CD4-positive, alpha-beta memory T cell (primary cell): ENCODE data around the gene CADPS. TPM values are rescaled to one million over a fixed set of nuclear protein-coding genes. Genes with fewer than 3 reads are reported as not detected.

Experiments used
- CTCF ChIA-PET: fragments of 350-600 bp; sonication (Branson Sonifier 250); formaldehyde crosslinking; loops from one replicate; lab custom pipeline; 2021; ENCODE audit warnings: inconsistent platforms; ENCODE audit not compliant: partially characterized antibody; lab: Charles Lee
- POLR2A ChIA-PET: fragments of 350-600 bp; sonication (Branson Sonifier 250); formaldehyde crosslinking; loops from one replicate; lab custom pipeline; 2021; ENCODE audit not compliant: partially characterized antibody; lab: Charles Lee
- DNase-seq, 5 donors: peaks; one replicate each; pipeline versions ENCODE4 v3.0.0 to v3.0.0-alpha.2; 2020 to 2022; ENCODE audit warnings: mixed read lengths in 1 of 5
- H3K27ac ChIP-seq: one replicate; pipeline ENCODE4 v1.7.0; 2013; ENCODE audit warnings: low read depth, low read length
- H3K27me3 ChIP-seq: 2 replicates; pipeline ENCODE4 v1.7.0; 2013; ENCODE audit warnings: mild to moderate bottlenecking, low read length, moderate library complexity; ENCODE audit not compliant: insufficient read depth
- H3K36me3 ChIP-seq: 2 replicates; pipeline ENCODE4 v1.7.0; 2013; ENCODE audit warnings: mild to moderate bottlenecking, low read length, moderate library complexity; ENCODE audit not compliant: insufficient read depth
- H3K4me1 ChIP-seq: 2 replicates; pipeline ENCODE4 v1.7.0; 2013; ENCODE audit warnings: mild to moderate bottlenecking, low read length, moderate library complexity; ENCODE audit not compliant: insufficient read depth
- H3K4me3 ChIP-seq, 2 donors: one replicate each; pipeline ENCODE4 v1.7.0; 2013; ENCODE audit warnings: low read length in 2 of 2, mild to moderate bottlenecking in 1 of 2
- H3K9me3 ChIP-seq, 2 donors: one replicate each; pipeline ENCODE4 v1.7.0; 2013; ENCODE audit warnings: low read length in 2 of 2, control low read depth in 1 of 2; ENCODE audit not compliant: control insufficient read depth in 1 of 2
- H3K27ac Mint-ChIP-seq, 7 donors: one replicate each; pipeline ENCODE4 v1.8.0; 2020 to 2021; ENCODE audit warnings: mixed read lengths in 7 of 7, mild to moderate bottlenecking in 6 of 7, inconsistent platforms in 3 of 7, moderate library complexity in 3 of 7
- H3K27me3 Mint-ChIP-seq, 2 donors: one replicate each; pipeline ENCODE4 v1.8.0; 2020 to 2021; ENCODE audit warnings: mixed read lengths in 2 of 2
- H3K36me3 Mint-ChIP-seq, 2 donors: one replicate each; pipeline ENCODE4 v1.8.0; 2020 to 2021; ENCODE audit warnings: mixed read lengths in 2 of 2, inconsistent platforms in 1 of 2, mild to moderate bottlenecking in 1 of 2
- H3K4me1 Mint-ChIP-seq, 4 donors: one replicate each; pipeline ENCODE4 v1.8.0; 2020 to 2021; ENCODE audit warnings: mixed read lengths in 4 of 4, mild to moderate bottlenecking in 1 of 4
- H3K4me3 Mint-ChIP-seq, 8 donors: one replicate each; pipeline ENCODE4 v1.8.0; 2020 to 2021; ENCODE audit warnings: mixed read lengths in 8 of 8, mild to moderate bottlenecking in 7 of 8, moderate library complexity in 6 of 8, inconsistent platforms in 3 of 8
- H3K9me3 Mint-ChIP-seq, 8 donors: one replicate each; pipeline ENCODE4 v1.8.0; 2020 to 2021; ENCODE audit warnings: mixed read lengths in 8 of 8, mild to moderate bottlenecking in 5 of 8, inconsistent platforms in 3 of 8, moderate library complexity in 1 of 8
- intact Hi-C: fragments of 100-400 bp; cut with micrococcal nuclease; formaldehyde crosslinking; loops from one replicate; pipeline ENCODE4 v1.15.1; 2023
- polyA plus RNA-seq, 2 donors: library from polyadenylated mRNA; unstranded; fragments of 300-500 nt; fragmentation: Illumina TruSeq; gene quantifications; one replicate each; pipeline ENCODE4 v1.2.3, GENCODE V29; 2021
- total RNA-seq, 2 experiments: library from RNA; stranded (reverse); gene quantifications; one replicate each; pipeline ENCODE4 v1.2.3, GENCODE V29; 2021

CADPS gene
- total and polyA plus RNA-seq, 4 experiments from 2014 or later = not detected

DNA sequence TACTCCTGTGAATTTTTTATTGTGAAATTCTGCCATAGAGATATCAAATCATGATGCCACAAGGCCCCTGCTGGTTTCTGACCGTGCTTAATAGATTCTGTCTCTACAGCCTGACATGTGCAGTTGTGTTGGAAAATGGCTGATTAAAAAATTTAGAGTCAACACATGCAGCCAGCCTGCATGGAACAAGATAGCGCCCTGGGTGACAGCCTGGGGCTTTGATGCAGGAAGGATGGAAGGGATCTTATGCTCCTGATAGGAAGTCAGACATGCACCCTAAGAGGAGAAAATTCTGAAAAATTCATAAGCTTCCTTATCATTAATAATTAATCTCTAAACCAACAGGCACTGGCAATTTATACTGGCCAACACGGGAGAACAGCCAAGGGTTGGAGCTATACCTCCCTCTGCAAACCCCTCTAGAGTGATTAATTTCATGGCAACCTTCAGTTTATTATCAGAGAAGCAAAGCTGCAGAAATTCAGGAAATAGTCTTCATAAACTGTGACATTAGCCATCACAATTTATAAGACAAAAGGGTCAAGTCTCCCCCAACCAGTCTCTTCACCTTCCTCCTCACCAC lies 198.4 kb downstream of the CADPS start:
- DNase-seq = no peak
- no peak overlapping the region for H3K4me3 Mint-ChIP-seq
- peaks cover 0 to 8% (median 0%) of the 10 kb centered on the region in 8 donors for H3K9me3 Mint-ChIP-seq
- intact Hi-C loops = no loop called here
- no peaks in the 10 kb centered on the region for H3K4me1 Mint-ChIP-seq
- H3K36me3 Mint-ChIP-seq = no peaks in the 10 kb centered on the region
- peaks cover 0 to 3% of the 10 kb centered on the region in 2 donors for H3K27me3 Mint-ChIP-seq
- H3K9me3 ChIP-seq = no peaks in the 10 kb centered on the region
- no peaks in the 10 kb centered on the region for H3K4me1 ChIP-seq
- ChIA-PET POLR2A (no interaction called here), CTCF (no interaction called here)
- no peak overlapping the region for H3K27ac Mint-ChIP-seq
- no peak overlapping the region for H3K27ac ChIP-seq
- no peak overlapping the region for H3K4me3 ChIP-seq
- H3K36me3 ChIP-seq = no peaks in the 10 kb centered on the region
- no peaks in the 10 kb centered on the region for H3K27me3 ChIP-seq

DNA sequence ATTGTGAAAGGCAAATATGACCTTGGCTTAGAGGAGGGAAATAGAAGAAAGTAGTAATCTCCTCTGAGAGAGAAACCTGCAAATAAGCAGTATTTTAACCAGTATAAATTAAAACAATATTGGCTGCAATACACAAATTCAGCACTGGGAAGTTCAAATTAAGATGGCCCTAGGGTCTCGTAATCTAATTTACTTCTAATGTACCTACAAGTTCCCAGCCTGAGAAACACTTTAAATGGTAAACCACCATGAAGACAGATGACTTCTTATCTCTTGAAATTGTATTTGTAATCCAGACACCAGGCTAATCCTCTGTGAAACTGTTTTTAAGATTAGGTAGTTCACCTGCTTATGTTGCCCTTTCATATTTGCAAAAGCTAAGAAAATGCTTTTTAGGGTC lies 199.7 kb downstream of the CADPS start:
- Mint-ChIP-seq H3K27ac (no peak overlapping the region), H3K4me3 (no peak overlapping the region), H3K9me3 (peaks cover 0 to 8% (median 0%) of the 10 kb centered on the region in 8 donors), H3K27me3 (peaks cover 0 to 2% of the 10 kb centered on the region in 2 donors), H3K4me1 (no peaks in the 10 kb centered on the region), H3K36me3 (no peaks in the 10 kb centered on the region)
- H3K4me3 ChIP-seq = no peak overlapping the region
- CTCF ChIA-PET = no interaction called here
- H3K36me3 ChIP-seq = no peaks in the 10 kb centered on the region
- no peak for DNase-seq
- H3K27me3 ChIP-seq = no peaks in the 10 kb centered on the region
- H3K4me1 ChIP-seq = no peaks in the 10 kb centered on the region
- no peak overlapping the region for H3K27ac ChIP-seq
- intact Hi-C loops = no loop called here
- no peaks in the 10 kb centered on the region for H3K9me3 ChIP-seq
- POLR2A ChIA-PET = no interaction called here

DNA sequence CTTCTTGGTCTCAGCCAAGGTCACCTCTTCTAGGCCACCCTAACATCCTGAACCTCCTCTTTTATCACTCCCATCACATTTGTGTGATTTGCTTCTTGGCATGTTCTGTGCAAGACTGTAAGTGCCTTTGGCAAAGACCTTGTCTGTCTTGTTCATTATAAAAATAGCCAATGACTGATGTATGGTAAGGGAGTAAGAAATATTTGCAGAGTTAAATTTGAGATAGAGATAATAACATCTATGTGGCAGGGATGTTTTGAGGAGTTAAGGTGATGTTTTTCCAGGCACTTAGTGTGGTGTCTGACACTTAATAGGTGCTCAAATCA lies 202.3 kb downstream of the CADPS start:
- Histone ChIP-seq H3K27ac (no peak overlapping the region), H3K27me3 (no peaks in the 10 kb centered on the region), H3K36me3 (no peaks in the 10 kb centered on the region), H3K4me1 (no peaks in the 10 kb centered on the region), H3K4me3 (no peak overlapping the region), H3K9me3 (no peaks in the 10 kb centered on the region)
- intact Hi-C loops = no loop called here
- CTCF ChIA-PET = no interaction called here
- Mint-ChIP-seq H3K4me1 (no peaks in the 10 kb centered on the region), H3K27ac (no peak overlapping the region), H3K36me3 (no peaks in the 10 kb centered on the region), H3K9me3 (peaks cover 0 to 8% (median 0%) of the 10 kb centered on the region in 8 donors), H3K4me3 (no peak overlapping the region), H3K27me3 (peaks cover 0 to 2% of the 10 kb centered on the region in 2 donors)
- DNase-seq = no peak
- POLR2A ChIA-PET = no interaction called here

DNA sequence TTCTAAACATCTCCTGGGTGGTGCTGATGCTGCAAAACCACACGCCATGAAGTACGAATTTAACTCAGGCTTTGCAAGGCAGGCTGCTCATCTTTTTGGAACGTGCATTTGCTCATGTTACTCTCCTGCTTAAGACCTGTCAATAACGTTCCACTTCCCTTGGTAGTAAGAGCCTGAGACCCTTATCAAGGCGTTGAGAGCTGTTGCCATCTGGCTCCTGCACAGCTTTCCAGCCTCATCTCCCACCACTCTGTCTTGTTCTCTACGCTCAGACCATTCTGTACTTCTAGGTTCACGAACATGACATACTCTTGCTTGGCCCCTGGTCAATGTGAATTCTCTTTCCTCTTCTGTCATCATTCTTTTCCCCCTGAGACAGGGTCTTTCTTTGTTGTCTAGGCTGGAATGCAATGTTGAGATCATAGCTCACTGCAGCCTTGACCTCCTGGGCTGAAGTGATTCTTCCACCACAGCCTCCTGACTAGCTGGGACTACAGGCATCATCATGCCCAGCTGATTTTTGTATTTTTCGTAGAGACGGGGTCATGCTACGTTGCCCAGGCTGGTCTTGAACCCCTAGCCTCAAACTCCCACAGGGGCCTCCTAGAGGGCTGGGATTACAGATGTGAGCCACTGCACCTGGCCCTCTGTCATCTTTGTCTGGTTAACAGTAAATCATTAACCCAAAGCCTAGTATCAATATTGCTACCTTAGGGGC lies 202.8 kb downstream of the CADPS start:
- Histone ChIP-seq H3K36me3 (no peaks in the 10 kb centered on the region), H3K9me3 (no peaks in the 10 kb centered on the region), H3K27ac (no peak overlapping the region), H3K4me1 (no peaks in the 10 kb centered on the region), H3K4me3 (no peak overlapping the region), H3K27me3 (no peaks in the 10 kb centered on the region)
- intact Hi-C loops = no loop called here
- H3K9me3 Mint-ChIP-seq = peaks cover 0 to 8% (median 0%) of the 10 kb centered on the region in 8 donors
- ChIA-PET POLR2A (no interaction called here), CTCF (no interaction called here)
- peaks cover 0 to 2% of the 10 kb centered on the region in 2 donors for H3K27me3 Mint-ChIP-seq
- H3K36me3 Mint-ChIP-seq = no peaks in the 10 kb centered on the region
- no peak overlapping the region for H3K27ac Mint-ChIP-seq
- DNase-seq = no peak
- no peaks in the 10 kb centered on the region for H3K4me1 Mint-ChIP-seq
- no peak overlapping the region for H3K4me3 Mint-ChIP-seq

DNA sequence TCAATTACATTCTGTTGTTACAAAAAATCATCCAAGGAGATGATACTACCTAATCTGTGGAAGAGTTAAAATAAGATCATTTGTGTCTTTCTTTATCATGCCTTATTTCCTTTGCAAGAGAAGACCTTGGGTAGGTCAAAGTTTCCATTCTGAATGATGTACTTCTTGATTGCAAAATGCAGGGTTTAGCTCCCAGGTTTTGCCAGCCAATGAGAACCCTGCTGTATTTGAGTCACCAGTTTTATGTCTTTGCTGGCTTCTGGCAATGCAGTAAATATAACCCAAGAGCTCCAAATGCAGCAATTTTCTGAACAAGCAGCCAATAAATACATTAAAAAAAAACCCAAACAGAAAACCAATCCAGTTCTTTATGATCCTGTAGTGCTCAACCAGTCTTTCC lies 204.9 kb downstream of the CADPS start:
- Mint-ChIP-seq H3K4me3 (no peak overlapping the region), H3K27me3 (no peaks in the 10 kb centered on the region), H3K27ac (no peak overlapping the region), H3K4me1 (no peaks in the 10 kb centered on the region), H3K36me3 (no peaks in the 10 kb centered on the region), H3K9me3 (peaks cover 0 to 6% (median 0%) of the 10 kb centered on the region in 8 donors)
- CTCF ChIA-PET = no interaction called here
- POLR2A ChIA-PET = no interaction called here
- Histone ChIP-seq H3K4me3 (no peak overlapping the region), H3K9me3 (no peaks in the 10 kb centered on the region), H3K36me3 (no peaks in the 10 kb centered on the region), H3K4me1 (no peaks in the 10 kb centered on the region), H3K27ac (no peak overlapping the region), H3K27me3 (no peaks in the 10 kb centered on the region)
- no peak for DNase-seq
- intact Hi-C loops = no loop called here

DNA sequence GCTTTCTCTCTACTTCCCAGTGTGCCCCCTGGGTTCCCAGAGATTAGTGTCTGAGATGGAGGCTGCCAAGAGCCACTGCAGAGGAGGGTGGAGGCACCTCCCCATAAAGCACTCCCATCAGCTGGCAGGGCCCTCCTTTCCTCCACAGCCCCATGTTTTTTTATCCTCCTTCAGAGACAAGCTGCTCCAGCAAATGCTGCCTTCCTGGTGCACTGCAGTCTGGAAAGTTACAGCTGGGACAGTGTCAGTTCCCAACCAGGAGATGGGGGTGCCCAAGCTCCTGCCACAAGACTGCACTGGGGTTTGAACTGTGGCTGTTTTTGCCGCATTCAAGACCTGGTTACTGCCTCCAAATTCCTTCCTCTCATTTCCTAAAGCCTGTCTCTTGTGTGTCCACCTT lies 206.1 kb downstream of the CADPS start:
- Histone ChIP-seq H3K4me1 (no peaks in the 10 kb centered on the region), H3K9me3 (no peaks in the 10 kb centered on the region), H3K27ac (no peak overlapping the region), H3K36me3 (no peaks in the 10 kb centered on the region), H3K27me3 (no peaks in the 10 kb centered on the region), H3K4me3 (no peak overlapping the region)
- no peak for DNase-seq
- Mint-ChIP-seq H3K36me3 (no peaks in the 10 kb centered on the region), H3K9me3 (peaks cover 0 to 6% (median 0%) of the 10 kb centered on the region in 8 donors), H3K4me3 (no peak overlapping the region), H3K27ac (no peak overlapping the region), H3K27me3 (no peaks in the 10 kb centered on the region), H3K4me1 (no peaks in the 10 kb centered on the region)
- intact Hi-C loops = no loop called here
- POLR2A ChIA-PET = no interaction called here
- CTCF ChIA-PET = no interaction called here

DNA sequence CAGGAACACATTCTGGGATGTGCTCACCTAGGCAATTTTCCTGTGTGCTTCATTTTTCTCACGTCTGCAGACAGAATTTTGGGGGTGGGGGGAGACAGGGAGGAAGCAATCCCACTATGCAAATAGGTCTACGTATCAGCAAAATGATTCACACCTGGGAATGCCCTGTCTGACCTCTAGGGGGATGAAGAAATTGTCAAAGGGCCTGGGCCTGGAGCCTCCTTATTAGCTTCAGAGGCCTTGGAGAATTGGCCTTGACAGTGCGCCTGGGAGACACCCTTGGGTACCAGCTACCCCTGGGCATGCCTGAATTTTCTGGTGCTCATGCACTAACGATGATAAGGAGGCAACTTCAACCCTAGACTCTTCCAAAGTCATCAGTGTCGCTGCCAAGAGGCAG lies 207.5 kb downstream of the CADPS start:
- no peaks in the 10 kb centered on the region for H3K9me3 ChIP-seq
- ChIA-PET CTCF (no interaction called here), POLR2A (no interaction called here)
- H3K4me3 ChIP-seq = no peak overlapping the region
- Mint-ChIP-seq H3K9me3 (peaks cover 0 to 5% (median 0%) of the 10 kb centered on the region in 8 donors), H3K27me3 (no peaks in the 10 kb centered on the region), H3K4me3 (no peak overlapping the region), H3K36me3 (no peaks in the 10 kb centered on the region), H3K27ac (no peak overlapping the region), H3K4me1 (no peaks in the 10 kb centered on the region)
- H3K27ac ChIP-seq = no peak overlapping the region
- H3K27me3 ChIP-seq = no peaks in the 10 kb centered on the region
- intact Hi-C loops = no loop called here
- DNase-seq = no peak
- no peaks in the 10 kb centered on the region for H3K36me3 ChIP-seq
- H3K4me1 ChIP-seq = no peaks in the 10 kb centered on the region
